Measurements from ENCODE around the gene ITLN1.
"Not testable (repeated sequence)": the region's sequence is repeated elsewhere in the genome, so short reads cannot be mapped to it uniquely, and the experiment has no call there.

ITLN1 gene

DNA sequence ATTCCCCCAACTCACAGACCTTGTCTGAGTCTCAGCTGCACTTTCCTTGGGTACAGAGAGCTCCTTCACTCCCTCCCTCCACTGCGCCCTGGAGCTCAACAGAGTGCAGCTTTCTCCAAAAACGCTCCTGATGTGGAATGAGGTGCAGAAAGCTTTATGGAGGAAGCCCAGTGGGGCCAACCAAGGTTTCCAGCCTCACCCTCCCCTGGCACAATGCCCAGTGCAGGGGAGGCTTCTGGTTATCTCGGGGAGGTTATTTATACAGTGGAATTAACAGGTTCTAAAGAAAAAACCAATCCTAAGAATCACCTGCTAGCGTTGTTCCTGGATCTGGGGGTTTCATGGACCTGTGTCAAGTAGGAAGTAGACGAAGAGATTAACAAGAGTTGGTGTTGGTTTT, at the start of gene ITLN1:
Gene ITLN1 (minus strand): TSS at position 139 of the 400 bp plus-strand sequence. CDS start 303 bp downstream, outside the sequence.
- DNase-seq = no peak

DNA sequence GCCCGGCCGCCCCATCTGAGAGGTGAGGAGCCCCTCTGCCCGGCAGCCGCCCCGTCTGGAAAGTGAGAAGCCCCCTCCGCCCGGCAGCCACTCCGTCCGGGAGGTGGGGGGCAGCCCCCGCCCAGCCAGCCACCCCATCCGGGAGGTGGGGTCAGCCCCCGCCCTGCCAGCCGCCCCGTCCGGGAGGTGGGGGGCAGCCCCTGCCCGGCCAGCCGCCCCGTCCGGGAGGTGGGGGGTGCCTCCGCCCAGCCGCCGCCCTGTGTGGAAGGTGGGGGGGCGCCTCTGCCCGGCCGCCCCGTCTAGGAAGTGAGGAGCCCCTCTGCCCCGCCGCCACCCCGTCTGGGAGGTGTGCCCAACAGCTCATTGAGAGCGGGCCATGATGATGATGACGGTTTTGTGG, 48.3 kb upstream of the ITLN1 start:
- DNase-seq = not testable (repeated sequence)

DNA sequence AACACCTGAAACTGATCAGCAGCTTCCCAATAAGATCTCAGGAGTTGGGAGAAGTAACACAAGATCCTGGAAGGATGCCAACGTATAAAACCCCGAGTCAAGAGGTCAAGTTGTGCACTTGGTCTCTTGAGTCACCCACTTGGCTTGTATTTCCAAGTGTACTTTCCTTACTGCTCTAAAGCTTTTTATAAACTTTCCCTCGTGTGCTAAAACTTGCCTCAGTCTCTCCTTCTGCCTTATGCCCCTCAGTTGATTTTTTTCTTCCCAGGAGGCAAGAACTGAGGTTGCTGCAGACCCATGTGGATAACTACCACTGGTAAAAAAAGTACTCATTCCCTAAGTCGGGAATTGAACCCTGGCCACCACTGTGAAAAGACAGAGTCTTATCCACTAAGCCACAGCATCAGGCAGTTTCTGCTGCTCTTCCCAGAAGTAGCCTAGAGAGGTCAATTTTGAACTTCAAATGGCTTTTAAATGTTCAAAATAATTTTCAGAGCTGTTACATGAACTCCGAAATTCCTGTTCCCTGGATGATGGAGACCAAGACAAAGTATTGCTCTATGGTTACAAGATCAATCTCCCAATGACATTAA, 40.8 kb upstream of the ITLN1 start:
- no peak for DNase-seq

DNA sequence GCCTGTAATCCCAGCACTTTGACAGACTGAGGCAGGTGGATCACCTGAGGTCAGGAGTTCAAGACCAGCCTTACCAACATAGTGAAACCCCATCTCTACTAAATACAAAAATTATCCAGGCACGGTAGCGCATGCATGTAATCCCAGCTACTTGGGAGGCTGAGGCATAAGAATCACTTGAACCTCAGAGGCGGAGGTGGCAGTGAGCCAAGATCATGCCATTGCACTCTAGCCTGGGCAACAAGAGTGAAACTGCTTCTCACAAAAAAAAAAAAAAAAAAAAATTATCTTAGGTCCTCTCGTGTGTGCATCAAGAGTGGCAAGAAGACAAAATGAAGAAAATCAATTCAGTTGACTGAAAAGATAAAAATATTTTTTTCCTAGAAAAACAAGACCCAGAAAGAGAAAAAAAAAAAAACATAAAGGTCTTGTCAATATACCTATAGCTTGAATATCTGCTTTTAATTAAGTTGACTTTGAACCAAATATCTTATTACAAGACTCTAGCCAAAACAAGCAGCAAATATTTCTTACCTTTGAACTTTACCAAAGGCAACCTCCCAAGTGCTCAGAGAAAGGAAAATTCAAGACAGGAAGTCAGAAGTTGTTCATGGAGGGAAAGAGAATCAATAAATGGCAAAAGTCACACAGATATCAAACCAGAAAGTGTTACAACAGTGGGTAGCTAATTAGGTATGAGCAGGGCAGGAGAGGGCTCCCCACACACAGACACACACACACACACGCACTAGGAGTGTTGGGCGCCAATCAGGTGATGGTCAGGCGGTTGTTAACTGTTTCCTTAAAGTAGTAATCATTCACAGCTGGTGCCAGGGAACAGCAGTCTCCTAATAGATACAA, 40.0 kb upstream of the ITLN1 start:
- no peak for DNase-seq

DNA sequence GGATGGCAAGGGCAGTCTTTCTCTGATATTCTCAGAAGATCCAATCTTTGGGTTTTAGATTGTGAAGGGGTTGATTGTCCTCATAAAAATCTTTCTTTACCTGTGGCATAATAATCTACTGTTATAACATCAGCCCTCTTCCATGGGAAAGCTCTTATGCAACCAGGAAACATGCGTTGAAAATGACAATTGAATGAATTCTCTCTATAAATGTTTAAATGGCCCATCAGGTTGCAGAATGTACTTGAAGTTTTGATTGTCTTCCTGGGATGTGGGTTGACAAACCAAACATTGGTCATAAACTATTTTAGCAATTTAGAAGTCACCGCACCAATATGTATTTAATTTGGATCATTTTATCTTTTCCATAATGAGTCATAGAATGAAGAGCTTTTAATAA, 31.7 kb upstream of the ITLN1 start:
- no peak for DNase-seq

DNA sequence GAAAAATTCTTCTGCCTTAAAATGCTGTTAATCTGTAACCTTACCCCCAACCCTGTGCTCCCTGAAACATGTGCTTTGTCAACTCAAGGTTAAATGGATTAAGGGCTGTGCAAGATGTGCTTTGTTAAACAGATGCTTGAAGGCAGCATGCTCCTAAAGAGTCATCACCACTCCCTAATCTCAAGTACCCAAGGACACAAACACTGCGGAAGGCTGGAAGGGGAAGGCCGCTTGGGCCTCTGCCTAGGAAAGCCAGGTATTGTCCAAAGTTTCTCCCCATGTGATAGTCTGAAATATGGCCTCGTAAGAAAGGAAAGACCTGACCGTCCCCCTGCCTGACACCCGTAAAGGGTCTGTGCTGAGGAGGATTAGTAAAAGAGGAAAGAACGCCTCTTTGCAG, 28.2 kb upstream of the ITLN1 start:
- DNase-seq = not testable (repeated sequence)

DNA sequence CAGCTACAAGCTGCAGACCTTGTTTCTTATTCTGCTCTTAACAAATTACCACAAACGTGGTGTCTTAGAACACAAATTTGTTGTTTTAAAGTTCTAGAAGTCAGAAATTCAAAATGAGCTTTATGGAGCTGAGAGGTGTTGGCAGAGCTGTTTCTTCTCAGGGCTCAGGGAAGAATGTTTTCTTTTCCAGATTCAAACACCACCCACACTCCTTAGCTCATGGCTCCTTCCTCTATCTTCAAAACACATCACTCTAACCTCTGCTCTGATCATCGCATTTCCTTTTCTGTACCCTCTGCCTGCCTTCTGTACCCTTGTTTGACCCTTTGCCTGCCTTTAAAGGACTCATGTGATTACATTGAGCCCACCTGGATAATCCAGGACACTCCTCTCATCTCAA, 26.9 kb upstream of the ITLN1 start:
- no peak for DNase-seq

DNA sequence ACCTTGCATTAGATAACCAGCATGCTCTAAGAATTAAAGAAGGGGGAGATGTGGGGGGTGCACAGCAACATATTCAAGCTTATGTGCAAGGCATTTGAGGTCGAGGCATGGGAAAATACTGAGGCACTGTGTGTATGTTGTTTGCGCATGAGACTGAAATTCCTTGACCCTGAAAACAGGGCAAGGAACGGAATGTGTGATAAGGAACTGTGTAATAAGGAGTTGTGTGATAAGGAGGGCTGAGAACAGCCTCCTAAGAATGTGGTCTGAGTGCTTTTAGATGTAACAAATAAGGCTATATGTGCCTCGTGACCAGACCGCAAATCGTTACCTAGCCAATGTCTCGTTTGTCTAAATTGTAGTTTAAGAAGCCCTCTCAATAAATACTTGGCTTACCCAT, 26.5 kb upstream of the ITLN1 start:
- no peak for DNase-seq

DNA sequence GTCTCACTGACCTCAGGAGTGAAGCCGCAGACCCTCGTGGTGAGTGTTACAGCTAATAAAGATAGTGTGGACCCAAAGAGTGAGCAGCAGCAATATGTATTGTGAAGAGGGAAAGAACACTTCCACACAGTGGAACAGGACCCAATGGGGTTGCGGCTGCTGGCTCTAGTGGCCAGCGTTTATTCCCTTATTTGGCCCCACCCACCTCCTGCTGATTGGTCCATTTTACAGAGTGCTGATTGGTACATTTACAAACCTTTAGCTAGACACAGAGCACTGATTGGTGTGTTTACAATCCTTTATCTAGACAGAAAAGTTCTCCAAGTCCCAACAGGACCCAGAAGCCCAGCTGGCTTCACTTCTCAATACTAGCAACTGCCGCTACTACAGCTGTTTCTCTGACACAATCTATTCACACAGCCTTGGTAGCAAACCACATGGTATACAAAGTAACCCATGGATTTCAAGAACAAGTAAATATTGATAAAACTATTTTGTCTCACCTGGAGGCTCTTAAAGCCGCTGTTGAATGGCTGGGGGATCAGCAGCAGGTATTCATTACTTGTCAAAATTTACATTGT, 25.3 kb upstream of the ITLN1 start:
- no peak for DNase-seq

DNA sequence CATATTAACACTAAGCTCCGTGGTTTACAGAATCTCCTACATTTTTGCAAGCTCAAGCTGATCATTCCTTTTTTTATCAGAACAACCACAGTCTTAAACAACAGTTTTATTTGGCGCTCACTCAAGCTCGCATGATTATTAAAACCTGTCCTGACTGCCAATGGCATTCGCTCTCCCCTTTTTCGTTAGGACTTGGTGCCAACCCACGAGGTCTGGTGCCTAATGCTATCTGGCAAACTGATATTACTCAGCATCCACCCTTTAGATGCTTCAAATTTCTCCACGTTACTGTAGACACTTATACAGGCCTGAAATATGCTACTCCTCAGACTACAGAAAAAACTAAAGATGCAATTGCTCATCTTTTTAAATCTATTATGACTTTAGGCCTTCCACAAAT, 23.0 kb upstream of the ITLN1 start:
- no peak for DNase-seq

DNA sequence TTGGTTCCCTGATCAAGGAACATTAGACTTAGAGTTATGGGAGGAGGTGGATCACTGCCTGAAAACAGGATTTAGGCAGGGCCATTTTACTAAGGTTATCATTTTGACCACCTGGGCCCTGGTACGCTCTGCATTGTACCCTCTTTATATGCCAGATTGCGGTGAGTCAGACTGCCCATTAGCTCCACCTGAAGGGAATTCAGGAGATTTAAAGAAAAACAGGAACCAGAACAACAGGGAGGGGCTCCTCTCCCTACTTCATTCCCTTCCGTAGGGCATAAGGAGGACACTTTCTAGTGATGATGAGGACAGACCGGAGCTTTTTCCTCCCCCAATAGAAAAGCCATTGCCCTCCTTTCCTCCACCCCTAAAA, 20.6 kb upstream of the ITLN1 start:
- no peak for DNase-seq

DNA sequence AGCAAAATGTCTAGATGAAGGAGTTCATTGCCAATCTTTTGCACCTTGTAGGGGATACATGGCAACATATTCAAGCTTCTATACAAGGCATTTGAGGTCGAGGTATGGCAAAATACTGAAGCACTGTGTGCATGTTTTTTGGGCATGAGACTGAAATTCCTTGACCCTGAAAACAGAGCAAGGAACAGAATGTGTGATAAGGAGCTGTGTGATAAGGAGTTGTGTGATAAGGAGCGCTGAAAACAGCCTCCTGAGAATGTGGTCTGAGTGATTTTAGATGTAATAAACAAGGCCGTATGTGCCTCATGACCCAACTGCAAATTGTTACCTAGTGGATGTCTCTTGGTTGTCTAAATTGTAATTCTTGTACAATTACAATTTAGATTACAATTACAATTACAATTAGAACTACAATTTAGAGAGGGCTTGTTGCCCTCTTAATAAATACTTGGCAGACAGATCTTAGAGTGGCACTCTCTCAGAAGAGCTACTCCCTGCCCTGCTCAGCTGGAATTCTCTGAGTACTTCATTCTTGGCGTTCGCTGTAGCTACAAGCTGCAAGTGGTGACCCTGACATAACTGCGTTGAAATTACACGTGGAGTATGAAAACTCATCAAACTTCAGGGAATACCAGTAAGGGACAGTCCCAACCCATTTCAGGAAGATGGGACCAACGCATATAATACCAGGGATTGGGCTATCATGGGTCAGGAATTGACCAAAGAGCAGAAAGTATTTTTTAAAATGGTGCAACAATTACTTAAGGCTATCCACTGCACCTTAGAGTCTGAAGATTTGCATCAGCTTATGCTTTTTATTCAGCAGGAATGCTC, 20.0 kb upstream of the ITLN1 start:
- no peak for DNase-seq

DNA sequence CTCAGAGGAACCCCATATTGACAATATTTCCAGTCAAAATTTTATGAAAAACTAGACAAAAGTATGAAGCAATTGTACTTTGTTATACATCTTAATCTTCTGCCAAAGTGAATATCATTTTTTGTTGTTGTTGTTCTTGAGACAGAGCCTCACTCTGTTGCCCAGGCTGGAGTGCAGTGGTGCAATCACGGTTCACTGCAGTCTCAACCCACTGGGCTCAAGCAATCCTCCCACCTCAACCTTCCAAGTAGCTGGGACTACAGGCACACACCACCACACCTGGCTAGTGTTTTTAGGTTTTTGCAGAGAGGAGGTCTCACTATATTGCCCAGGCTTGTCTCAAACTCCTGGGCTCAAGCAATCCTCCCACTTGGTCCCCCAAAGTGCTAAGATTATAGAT, 17.3 kb upstream of the ITLN1 start:
- not testable (repeated sequence) for DNase-seq

DNA sequence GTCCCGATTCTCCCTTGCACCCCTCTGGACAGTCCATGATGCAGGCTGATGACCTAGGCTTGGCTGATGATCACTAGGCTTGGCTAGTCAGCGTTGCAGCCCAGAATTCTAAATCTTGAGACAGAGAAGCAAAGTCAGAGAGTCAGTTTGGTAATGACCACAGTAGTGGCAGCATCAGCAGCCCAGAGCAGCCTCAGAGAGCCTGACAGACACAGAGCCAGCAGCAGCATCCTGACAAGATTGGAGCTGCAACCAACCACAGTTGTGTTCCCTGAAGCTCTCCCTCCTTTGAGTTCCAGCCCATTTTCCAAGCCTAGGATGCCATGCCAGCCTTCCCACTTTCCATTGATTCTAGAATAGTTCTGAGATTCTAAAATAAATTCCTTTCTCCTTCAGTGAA, 16.8 kb upstream of the ITLN1 start:
- DNase-seq = no peak

DNA sequence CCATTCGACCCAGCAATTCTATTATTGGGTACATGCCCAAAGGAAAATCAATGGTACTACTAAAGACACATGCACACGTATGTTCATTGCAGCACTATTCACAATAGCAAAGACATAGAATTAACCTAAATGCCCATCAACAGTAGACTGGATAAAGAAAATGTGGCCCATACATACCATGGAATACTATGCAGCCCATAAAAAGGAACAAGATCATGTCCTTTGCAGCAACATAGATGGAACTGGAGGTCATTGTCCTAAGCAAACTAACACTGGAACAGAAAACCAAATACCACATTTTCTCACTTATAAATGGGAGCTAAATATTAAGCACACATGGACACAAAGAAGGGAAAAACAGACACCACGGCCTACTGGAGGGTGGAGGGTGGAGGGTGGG, 15.7 kb upstream of the ITLN1 start:
- DNase-seq = not testable (repeated sequence)

DNA sequence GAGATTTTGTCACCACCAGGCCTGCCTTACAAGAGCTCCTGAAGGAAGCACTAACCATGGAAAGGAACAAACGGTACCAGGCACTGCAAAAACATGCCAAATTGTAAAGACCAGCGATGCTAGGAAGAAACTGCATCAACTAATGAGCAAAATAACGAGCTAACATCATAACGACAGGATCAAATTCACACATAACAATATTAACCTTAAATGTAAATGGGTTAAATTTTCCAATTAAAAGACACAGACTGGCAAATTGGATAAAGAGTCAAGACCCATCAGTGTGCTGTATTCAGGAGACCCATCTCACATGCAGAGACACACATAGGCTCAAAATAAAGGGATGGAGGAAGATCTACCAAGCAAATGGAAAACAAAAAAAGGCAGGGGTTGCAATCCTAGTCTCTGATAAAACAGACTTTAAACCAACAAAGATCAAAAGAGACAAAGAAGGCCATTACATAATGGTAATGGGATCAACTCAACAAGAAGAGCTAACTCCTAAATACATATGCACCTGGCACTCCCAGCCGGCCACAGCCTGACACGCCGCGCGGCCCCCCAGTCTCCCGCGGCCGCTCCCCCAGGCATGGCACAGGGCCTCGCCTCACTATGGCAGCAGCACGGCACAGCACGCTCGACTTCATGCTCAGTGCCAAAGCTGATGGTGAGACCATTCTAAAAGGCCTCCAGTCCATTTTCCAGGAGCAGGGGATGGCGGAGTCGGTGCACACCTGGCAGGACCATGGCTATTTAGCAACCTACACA, 9.6 kb upstream of the ITLN1 start:
- not testable (repeated sequence) for DNase-seq

DNA sequence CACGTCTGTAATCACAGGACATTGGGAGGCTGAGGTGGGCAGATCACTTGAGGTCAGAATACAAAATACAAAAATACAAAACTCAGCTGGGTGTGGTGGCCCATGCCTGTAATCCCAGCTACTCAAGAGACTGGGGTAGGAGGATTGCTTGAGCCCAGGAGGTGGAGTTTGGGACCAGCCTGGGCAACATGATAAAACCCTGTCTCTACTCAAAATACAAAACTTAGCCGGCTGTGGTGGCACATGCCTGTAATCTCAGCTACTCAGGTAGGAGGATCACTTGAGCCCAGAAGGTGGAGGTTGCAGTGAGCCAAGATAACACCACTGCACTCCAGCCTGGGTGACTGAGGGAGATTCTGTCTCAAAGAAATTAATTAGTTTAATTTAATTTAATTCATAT, 6.5 kb upstream of the ITLN1 start:
- no peak for DNase-seq

DNA sequence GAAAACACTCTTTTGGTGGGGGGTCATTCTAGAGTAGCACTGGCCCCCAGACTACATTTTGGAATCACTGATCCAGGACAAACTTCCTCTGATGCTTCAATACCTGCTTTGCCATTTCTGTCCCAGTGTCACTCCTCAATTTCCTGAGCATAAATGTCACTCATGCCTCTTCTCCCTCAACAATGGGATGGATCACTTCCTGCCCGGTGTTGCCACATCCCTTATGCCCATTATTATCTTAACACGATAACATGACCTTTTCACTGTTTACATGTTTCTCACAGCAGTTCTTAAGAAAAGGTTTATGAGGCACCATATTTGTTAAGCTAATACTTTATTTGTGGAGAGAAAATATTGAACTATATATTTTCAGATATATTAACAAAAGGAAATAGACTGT, 3.9 kb upstream of the ITLN1 start:
- no peak for DNase-seq

DNA sequence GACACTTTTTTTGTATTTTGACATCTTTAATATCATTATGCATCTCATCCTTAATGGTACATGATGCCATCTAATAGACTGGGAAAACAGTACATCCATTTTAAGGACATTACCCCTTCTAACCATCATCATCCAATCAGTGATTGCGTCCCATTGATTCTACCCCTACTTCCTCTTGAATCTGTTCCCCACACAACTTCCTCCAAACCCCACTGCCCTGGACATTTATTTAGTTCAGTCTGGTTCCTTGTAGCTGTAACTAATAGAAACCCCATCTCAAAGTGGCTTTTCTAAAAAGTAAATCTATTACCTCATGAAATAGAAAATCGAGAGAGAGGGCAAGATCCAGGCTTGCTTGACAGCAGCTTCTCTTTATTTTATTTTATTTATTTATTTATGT, 2.1 kb upstream of the ITLN1 start:
- no peak for DNase-seq

DNA sequence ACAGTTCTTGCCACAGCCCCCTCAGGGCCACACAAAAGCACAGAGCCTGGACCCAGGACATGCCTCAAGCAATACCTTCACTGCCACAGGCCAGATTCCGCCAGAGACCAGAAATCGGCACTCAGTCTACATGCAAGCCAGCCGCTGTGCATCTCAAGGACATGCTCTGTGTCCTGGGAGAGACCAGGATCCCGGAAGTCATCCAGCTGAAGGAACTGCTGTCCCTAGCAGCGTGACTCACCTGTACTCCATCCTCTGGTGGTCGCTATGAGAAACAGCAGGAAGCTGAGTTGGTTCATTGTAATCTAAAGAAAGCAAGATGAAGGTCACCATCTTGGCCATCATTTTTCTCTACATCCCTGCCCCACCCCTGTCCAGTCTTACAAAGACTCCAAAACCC, 401 bp downstream of the ITLN1 start:
- no peak for DNase-seq

DNA sequence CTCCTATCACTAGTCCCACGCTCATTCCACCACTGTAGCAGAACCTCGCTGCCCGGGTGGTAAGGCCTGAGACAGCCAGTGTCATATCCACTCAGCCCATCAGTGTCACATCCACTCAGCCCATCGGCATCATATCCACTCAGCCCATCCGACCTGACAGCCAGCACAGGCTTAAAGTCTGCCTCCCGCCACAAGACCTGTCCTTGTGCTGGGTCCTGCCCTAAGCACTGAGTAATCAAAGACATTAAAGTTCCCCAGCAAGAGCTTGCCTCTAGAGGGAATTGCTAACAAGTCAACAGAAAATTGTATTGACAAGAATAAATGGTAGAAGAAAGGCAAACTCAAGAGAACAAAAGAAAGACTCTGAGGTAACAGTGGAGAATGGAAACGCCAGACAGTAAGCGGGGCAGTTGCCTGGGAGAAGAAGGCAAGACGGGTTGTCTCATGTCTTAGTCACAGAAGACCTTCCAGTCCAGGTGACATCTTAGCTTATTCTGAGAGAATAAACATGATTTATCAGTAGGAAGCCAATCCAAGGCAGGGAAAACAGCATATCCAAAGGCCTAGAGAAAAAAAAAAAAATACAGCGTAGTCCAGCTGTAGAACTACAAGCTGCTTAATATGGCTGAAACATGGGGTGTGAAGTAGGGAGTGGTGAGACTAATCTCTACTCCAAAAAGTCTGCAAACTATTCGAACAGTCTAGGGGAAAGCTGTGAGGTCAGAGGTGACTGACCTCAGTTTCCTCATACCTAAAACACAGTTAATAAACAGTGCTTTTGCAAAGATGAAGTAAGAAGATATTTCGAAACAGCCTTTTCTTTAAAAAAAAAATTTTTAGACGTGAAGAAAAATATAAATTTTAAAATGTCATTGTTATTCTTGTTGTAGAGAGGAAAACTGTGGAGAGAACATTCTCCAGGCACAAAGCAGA, 1.1 kb downstream of the ITLN1 start:
- no peak for DNase-seq

DNA sequence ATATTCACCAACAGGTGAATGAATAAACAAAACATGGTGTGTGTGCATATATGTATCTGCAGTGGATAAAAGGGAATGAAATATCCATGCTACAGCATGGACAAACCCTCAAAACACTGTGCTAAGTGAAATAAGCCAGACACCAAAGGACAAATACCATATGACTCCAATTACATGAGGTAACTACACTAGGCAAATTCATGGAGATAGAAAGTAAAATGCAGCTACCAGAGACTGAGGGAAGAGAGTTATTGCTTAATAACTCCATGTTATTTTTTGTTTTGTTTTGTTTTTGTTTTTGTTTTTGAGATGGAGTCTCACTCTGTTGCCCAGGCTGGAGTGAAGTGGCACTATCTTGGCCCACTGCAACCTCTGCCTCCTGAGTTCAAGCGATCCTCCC, 2.4 kb downstream of the ITLN1 start:
- no peak for DNase-seq

Measured in NCI-H2227 treated with DMSO at 0.1 percent for 48 hours (cell line).